K562 (cell line): Measurements from ENCODE around the gene CAMK2G. TPM values are rescaled to one million over a fixed set of nuclear protein-coding genes. Genes with fewer than 3 reads are reported as not detected.
A peak's percentile ranks its signal among the peaks of the same experiment; 100 is the strongest.

ENCODE experiments used
- ARID3B ChIP-seq: fragments of 250-450 bp; sonication (Bioruptor Pico); IDR thresholded peaks from 2 replicates; pipeline ENCODE4 v1.4.0; 2020; ENCODE audit warnings: borderline replicate concordance
- BACH1 ChIP-seq: fragments of 200-800 bp; sonication (Bioruptor generic); IDR thresholded peaks from 2 replicates; pipeline ENCODE4 v1.6.1; 2016; ENCODE audit warnings: missing genetic modification characterization, missing compliant biosample characterization
- CBFA2T2 ChIP-seq: fragments of 450-650 bp; conservative IDR thresholded peaks from 2 replicates; pipeline ENCODE4 v1.6.1; 2017; ENCODE audit warnings: mild to moderate bottlenecking
- DACH1 ChIP-seq: fragments of 450-650 bp; IDR thresholded peaks from 2 replicates; pipeline ENCODE4 v1.6.1; 2018; ENCODE audit not compliant: partially characterized antibody
- DPF2 ChIP-seq: fragments of 450-650 bp; IDR thresholded peaks from 2 replicates; pipeline ENCODE4 v1.6.1; 2016
- EHMT2 ChIP-seq: fragments of 450-650 bp; IDR thresholded peaks from 2 replicates; pipeline ENCODE4 v1.6.1; 2018; ENCODE audit warnings: antibody characterized with exemption
- FOXK2 ChIP-seq, 2 experiments: fragments of 450-650 bp; IDR thresholded peaks in 1 of 2; conservative IDR thresholded peaks in 1 of 2; 2 replicates each; pipeline ENCODE4 v1.6.1; 2016; ENCODE audit warnings: low read depth in 2 of 2, mild to moderate bottlenecking in 1 of 2
- MTA1 ChIP-seq: fragments of 450-650 bp; IDR thresholded peaks from 2 replicates; pipeline ENCODE4 v1.6.1; 2017; ENCODE audit warnings: borderline replicate concordance
- STAT6 ChIP-seq: sonication (generic); formaldehyde crosslinking; IDR thresholded peaks from 2 replicates; pipeline ENCODE4 v1.8.1; 2023; ENCODE audit warnings: mild to moderate bottlenecking, missing genetic modification reagents
- THRB ChIP-seq: fragments of 450-650 bp; formaldehyde crosslinking; conservative IDR thresholded peaks from 2 replicates; pipeline ENCODE4 v1.4.0; 2022; ENCODE audit warnings: mild to moderate bottlenecking, missing genetic modification characterization
- ZNF212 ChIP-seq: fragments of 450-650 bp; formaldehyde crosslinking; IDR thresholded peaks from 2 replicates; pipeline ENCODE4 v1.4.0; 2020; ENCODE audit warnings: mild to moderate bottlenecking
- ZNF3 ChIP-seq: fragments of 250-450 bp; sonication (Bioruptor Pico); IDR thresholded peaks from 2 replicates; pipeline ENCODE4 v1.5.0; 2021; ENCODE audit warnings: mild to moderate bottlenecking, moderate library complexity
- ZNF436 ChIP-seq: fragments of 250-450, 450-650 bp; sonication (Bioruptor Pico); formaldehyde crosslinking; IDR thresholded peaks from 2 replicates; pipeline ENCODE4 v1.7.0; 2020; ENCODE audit warnings: mild to moderate bottlenecking
- polyA plus RNA-seq, 8 experiments: library from polyadenylated mRNA; depleted of rRNA in 4 of 8; stranded (reverse) in 5 of 8; unstranded in 3 of 8; fragments of >200 nt; fragmentation: Nextera tagmentation in 2 of 8; fragmentation: Illumina TruSeq in 1 of 8; extraction: Ambion mirVana in 2 of 8; extraction: Trizol in 1 of 8; gene quantifications; 2 replicates each; pipeline versions ENCODE4 v1.2.1 to v1.2.3, GENCODE V29; 2011 to 2014; ENCODE audit warnings: inconsistent platforms in 1 of 8, missing spikeins in 1 of 8
- total RNA-seq, 7 experiments: library from RNA; depleted of rRNA in 6 of 7; stranded (reverse); fragments of >200 nt in 6 of 7; fragmentation: Illumina TruSeq in 2 of 7; extraction: Trizol in 2 of 7; gene quantifications; 2 replicates each; pipeline versions ENCODE4 v1.2.1 to v1.2.3, GENCODE V29; 2011 to 2021; ENCODE audit warnings: low replicate concordance in 1 of 7
- TF ChIP-seq, protein P1 (sequence below), 2 experiments: fragments of 450-650 bp; conservative IDR thresholded peaks; 2 replicates each; pipeline ENCODE4 v1.6.1; 2017; ENCODE audit warnings: mild to moderate bottlenecking in 2 of 2, moderate library complexity in 2 of 2
- TF ChIP-seq, protein P2 (sequence below), 3 experiments: IDR thresholded peaks in 2 of 3; conservative IDR thresholded peaks in 1 of 3; 2 replicates each; pipeline ENCODE4 v1.5.1; 2011 to 2012; ENCODE audit warnings: low read length in 3 of 3, mild to moderate bottlenecking in 3 of 3, control low read depth in 2 of 3, improper control_type of control experiment in 1 of 3, inconsistent platforms in 1 of 3, low read depth in 1 of 3, mixed read lengths in 1 of 3, moderate library complexity in 1 of 3; ENCODE audit not compliant: insufficient read depth in 2 of 3
- TF ChIP-seq, protein P3 (sequence below), 2 experiments: fragments of 450-650 bp; IDR thresholded peaks; 2 replicates each; pipeline ENCODE4 v1.6.1; 2016

Gene CAMK2G
- total and polyA plus RNA-seq, 9 of the 15 experiments (the other 6 are each of a cell fraction or from before 2014, with no cell fraction given) = 9.0 to 37.9 (median 32.6) TPM

DNA sequence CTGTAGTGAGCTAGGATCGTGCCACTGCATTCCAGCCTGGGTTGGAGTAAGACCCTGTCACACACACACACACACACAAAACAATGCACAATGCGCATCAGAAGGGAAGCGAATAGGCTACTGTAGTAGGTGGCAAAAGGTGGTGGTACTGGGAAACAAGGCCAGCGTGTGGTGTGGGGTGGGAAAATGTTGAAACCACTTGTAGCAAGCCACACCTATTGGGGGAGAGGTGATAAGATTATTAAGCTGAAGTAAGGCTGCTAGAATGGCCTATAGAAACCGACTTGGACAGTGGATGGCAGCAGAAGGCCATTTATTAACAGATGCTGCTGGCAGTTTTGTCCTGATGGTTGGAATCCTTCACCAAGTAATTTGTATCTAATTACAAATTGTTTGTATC lies 99.7 kb downstream of the CAMK2G start (continued):
- TF ChIP-seq FOXK2 (conservative IDR thresholded peaks at IDR 0.05 in 1 of 2, IDR thresholded peaks at IDR 0.05 in 1 of 2; ENCODE audit: low read depth in 2 of 2) = 0 out of 4 replicates have a peak, but pooled peaks of 1 of the 2 experiments have one; percentile 42
- TF ChIP-seq, protein P1, sequence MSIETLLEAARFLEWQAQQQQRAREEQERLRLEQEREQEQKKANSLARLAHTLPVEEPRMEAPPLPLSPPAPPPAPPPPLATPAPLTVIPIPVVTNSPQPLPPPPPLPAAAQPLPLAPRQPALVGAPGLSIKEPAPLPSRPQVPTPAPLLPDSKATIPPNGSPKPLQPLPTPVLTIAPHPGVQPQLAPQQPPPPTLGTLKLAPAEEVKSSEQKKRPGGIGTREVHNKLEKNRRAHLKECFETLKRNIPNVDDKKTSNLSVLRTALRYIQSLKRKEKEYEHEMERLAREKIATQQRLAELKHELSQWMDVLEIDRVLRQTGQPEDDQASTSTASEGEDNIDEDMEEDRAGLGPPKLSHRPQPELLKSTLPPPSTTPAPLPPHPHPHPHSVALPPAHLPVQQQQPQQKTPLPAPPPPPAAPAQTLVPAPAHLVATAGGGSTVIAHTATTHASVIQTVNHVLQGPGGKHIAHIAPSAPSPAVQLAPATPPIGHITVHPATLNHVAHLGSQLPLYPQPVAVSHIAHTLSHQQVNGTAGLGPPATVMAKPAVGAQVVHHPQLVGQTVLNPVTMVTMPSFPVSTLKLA (conservative IDR thresholded peaks at IDR 0.05) = peak; percentile 32 to 61; a peak in 2 of 4 replicates
- peak; percentile 45; the same call in 1 of the 2 replicates for TF ChIP-seq MTA1
- no peak for TF ChIP-seq ZNF3 (CRISPR knock-in tag)
- TF ChIP-seq, protein P2, sequence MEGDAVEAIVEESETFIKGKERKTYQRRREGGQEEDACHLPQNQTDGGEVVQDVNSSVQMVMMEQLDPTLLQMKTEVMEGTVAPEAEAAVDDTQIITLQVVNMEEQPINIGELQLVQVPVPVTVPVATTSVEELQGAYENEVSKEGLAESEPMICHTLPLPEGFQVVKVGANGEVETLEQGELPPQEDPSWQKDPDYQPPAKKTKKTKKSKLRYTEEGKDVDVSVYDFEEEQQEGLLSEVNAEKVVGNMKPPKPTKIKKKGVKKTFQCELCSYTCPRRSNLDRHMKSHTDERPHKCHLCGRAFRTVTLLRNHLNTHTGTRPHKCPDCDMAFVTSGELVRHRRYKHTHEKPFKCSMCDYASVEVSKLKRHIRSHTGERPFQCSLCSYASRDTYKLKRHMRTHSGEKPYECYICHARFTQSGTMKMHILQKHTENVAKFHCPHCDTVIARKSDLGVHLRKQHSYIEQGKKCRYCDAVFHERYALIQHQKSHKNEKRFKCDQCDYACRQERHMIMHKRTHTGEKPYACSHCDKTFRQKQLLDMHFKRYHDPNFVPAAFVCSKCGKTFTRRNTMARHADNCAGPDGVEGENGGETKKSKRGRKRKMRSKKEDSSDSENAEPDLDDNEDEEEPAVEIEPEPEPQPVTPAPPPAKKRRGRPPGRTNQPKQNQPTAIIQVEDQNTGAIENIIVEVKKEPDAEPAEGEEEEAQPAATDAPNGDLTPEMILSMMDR (IDR thresholded peaks at IDR 0.05 in 2 of 3, conservative IDR thresholded peaks at IDR 0.05 in 1 of 3; ENCODE audit: insufficient read depth in 2 of 3, low read depth in 1 of 3, low read length in 3 of 3) = peak; percentile 59 to 79 (median 61)
- peak; percentile 12; the same call in 1 of the 2 replicates for TF ChIP-seq EHMT2
- no peak for TF ChIP-seq ZNF212 (CRISPR knock-in tag)
- TF ChIP-seq ZNF436 (CRISPR knock-in tag) = 0 out of 2 replicates have a peak, but pooled peaks have one; percentile 20
- TF ChIP-seq CBFA2T2 = no peak
- TF ChIP-seq STAT6 (CRISPR knock-in tag) = no peak
- TF ChIP-seq DACH1 = peak; percentile 59
- no peak for TF ChIP-seq BACH1 (tag)
- TF ChIP-seq, protein P3, sequence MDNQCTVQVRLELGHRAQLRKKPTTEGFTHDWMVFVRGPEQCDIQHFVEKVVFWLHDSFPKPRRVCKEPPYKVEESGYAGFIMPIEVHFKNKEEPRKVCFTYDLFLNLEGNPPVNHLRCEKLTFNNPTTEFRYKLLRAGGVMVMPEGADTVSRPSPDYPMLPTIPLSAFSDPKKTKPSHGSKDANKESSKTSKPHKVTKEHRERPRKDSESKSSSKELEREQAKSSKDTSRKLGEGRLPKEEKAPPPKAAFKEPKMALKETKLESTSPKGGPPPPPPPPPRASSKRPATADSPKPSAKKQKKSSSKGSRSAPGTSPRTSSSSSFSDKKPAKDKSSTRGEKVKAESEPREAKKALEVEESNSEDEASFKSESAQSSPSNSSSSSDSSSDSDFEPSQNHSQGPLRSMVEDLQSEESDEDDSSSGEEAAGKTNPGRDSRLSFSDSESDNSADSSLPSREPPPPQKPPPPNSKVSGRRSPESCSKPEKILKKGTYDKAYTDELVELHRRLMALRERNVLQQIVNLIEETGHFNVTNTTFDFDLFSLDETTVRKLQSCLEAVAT (IDR thresholded peaks at IDR 0.05) = peak in 1 of 2 experiments; percentile 37; a peak in 1 of 4 replicates
- peak; percentile 57; the same call in 1 of the 2 replicates for TF ChIP-seq DPF2
- TF ChIP-seq THRB (CRISPR knock-in tag) = 0 out of 2 replicates have a peak, but pooled peaks have one; percentile 47
- 0 out of 2 replicates have a peak, but pooled peaks have one; percentile 28 for TF ChIP-seq ARID3B (CRISPR knock-in tag)
